ENCODE measurements around the gene MMP14.

DNA sequence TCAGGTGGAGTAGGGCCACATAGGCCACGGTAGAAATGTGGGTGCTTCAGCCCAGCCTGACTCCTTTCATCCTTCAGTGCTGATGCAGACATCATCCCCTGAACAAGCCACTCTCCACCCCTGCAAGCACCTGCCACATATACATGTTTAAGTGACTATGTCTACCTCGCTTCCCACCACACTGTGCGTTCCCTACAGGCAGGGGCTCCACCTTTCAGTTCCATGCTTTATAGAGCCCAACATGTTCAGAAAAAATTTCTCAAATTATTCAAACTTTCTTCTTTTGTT, 32.8 kb upstream of the MMP14 start:
- no peak for TF ChIP-seq GATA3 (IDR thresholded peaks at IDR 0.05; ENCODE audit: low read depth, low read length)
- TF ChIP-seq GATA2 (IDR thresholded peaks at IDR 0.05; ENCODE audit: low read depth, low read length), result no peak
